Measurements from ENCODE around the gene DDX47.
A peak's percentile ranks its signal among the peaks of the same experiment; 100 is the strongest.
"Not testable (repeated sequence)": the region's sequence is repeated elsewhere in the genome, so short reads cannot be mapped to it uniquely, and the experiment has no call there.

The DDX47 gene

DNA sequence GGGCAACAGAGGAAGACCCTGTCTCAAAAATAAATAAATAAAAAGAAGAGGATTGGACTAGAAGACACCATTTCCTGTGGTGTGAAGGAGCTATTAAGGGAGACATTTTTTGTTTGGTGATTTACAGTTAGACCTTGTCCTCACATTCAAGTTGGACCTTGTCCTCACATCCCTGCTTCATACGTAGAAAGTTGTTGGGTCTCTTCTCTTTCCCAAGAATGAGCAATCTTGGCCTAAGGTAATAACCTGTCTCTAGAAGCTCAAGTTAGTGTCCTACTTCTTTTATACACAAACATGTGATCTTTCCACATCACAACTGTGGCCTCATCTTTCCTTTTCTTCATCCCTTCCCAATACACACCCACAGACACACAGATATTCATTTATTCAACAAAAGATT is 14.7 kb upstream of the DDX47 start:
- no peak overlapping the region for H3K4me3 ChIP-seq (ENCODE audit: low read depth in 1 of 2, low read length in 2 of 2)
- H3K27ac ChIP-seq (ENCODE audit: low read length), result no peak overlapping the region
- H3K27me3 ChIP-seq (ENCODE audit: low read depth, low read length), result no peaks in the 10 kb centered on the region
- H3K9me3 ChIP-seq (ENCODE audit: control insufficient read depth in 1 of 2, low read length in 2 of 2), result no peaks in the 10 kb centered on the region
- H3K4me1 ChIP-seq (ENCODE audit: control insufficient read depth in 1 of 2, insufficient read depth in 2 of 2, low read length in 2 of 2), result no peaks in the 10 kb centered on the region
- H3K36me3 ChIP-seq (ENCODE audit: control insufficient read depth in 1 of 2, insufficient read depth in 2 of 2, low read length in 2 of 2), result no peaks in the 10 kb centered on the region

DNA sequence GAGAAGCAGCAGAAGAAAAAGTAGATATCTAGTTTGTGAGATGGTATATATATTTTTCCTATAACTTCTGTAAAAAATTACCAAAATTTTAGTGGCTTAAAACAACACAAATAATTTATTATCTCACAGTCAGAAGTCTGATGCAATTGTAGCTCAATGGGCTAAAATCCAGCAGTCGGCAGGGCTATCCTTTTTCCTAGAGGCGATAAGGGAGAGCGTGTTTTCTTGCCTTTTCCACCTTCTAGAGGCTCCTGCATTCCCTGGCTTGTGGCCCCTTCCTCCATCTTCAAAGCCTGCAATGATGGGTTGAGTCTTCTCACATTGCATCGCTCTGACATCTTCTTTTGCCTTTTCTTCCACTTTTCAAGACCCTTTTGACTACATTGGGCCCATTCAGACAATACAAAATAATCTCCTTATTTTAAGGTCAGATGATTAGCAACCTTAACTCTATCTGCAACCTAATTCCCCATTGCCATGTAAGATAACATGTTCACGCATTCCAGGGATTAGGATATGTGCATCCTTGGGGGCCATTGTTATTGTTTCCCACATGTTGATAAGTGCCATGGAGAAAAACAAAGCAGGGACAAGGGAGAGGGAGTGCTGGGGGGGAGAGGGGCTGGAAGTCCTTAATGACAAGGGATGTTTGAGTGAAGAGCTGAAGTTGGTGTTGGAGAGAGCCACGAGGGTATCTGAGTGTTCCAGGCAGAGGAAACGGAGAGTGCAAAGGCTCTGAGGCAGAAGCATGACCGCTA is 13.8 kb upstream of the DDX47 start:
- Histone ChIP-seq H3K36me3 (ENCODE audit: control insufficient read depth in 1 of 2, insufficient read depth in 2 of 2, low read length in 2 of 2) (no peaks in the 10 kb centered on the region), H3K27ac (ENCODE audit: low read length) (no peak overlapping the region)

DNA sequence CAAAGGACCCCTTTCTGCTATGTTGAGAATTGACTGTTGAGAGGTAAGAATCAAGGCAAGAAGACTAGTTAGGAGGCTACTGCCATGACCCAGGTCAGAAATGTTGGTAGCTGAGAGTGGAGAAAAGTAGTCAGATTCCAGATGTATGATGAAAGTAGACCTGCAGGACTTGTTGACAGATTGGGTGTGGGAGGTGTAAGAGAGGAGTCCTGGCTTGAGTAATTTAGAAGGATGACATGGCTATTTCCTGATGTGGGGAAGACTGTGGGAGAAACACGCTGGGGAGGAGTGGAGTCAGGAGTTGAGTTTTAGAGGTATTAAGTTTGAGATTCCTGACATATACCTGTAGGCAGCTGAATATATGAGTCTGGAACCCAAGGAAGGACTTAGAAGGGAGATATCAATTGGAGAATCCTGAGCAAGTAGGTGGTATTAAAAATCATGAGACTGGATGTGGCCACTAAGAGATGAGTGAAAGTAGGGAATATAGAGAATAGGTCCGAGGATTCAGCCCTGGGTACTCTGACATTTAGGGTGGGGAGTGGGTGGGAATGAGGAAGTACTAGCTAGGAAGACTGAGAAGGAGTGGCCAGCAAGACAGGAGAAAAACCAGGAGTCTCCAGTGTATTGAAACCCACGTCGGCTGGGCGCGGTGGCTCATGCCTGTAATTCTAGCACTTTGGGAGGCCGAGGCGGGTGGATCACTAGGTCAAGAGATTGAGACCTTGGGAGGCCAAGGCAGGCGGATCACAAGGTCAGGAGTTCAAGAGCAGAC is 12.6 kb upstream of the DDX47 start:
- no peaks in the 10 kb centered on the region for H3K9me3 ChIP-seq (ENCODE audit: control insufficient read depth in 1 of 2, low read length in 2 of 2)
- H3K36me3 ChIP-seq (ENCODE audit: control insufficient read depth in 1 of 2, insufficient read depth in 2 of 2, low read length in 2 of 2), result no peaks in the 10 kb centered on the region
- no peak overlapping the region for H3K4me3 ChIP-seq (ENCODE audit: low read depth in 1 of 2, low read length in 2 of 2)
- H3K27ac ChIP-seq (ENCODE audit: low read length), result no peak overlapping the region
- H3K27me3 ChIP-seq (ENCODE audit: low read depth, low read length), result no peaks in the 10 kb centered on the region
- H3K4me1 ChIP-seq (ENCODE audit: control insufficient read depth in 1 of 2, insufficient read depth in 2 of 2, low read length in 2 of 2), result no peaks in the 10 kb centered on the region

More for the DNA sequence above, 13.8 kb upstream of the DDX47 start:
- no peak overlapping the region for H3K4me3 ChIP-seq (ENCODE audit: low read depth in 1 of 2, low read length in 2 of 2)
- H3K9me3 ChIP-seq (ENCODE audit: control insufficient read depth in 1 of 2, low read length in 2 of 2), result no peaks in the 10 kb centered on the region
- H3K27me3 ChIP-seq (ENCODE audit: low read depth, low read length), result no peaks in the 10 kb centered on the region
- no peaks in the 10 kb centered on the region for H3K4me1 ChIP-seq (ENCODE audit: control insufficient read depth in 1 of 2, insufficient read depth in 2 of 2, low read length in 2 of 2)

DNA sequence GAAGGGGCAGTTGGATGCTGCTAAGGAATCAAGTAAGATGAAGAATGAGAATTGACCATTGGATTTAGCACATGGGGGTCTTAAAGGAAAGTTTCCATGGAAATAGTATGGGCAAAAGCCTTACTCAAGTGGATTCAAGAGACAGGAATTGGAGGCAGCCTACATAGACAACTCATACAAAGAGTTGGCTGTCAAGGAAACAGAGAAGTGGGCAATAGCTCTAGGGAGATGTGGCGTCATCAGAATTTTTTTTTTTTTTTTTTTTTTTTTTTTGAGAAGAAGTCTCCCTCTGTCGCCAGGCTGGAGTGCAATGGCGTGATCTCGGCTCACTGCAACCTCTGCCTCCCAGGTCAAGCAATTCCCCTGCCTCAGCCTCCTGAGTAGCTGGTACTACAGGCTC is 11.5 kb upstream of the DDX47 start:
- not testable (repeated sequence) for H3K36me3 ChIP-seq (ENCODE audit: control insufficient read depth in 1 of 2, insufficient read depth in 2 of 2, low read length in 2 of 2); H3K27ac ChIP-seq (ENCODE audit: low read length); H3K4me1 ChIP-seq (ENCODE audit: control insufficient read depth in 1 of 2, insufficient read depth in 2 of 2, low read length in 2 of 2); H3K27me3 ChIP-seq (ENCODE audit: low read depth, low read length); H3K4me3 ChIP-seq (ENCODE audit: low read depth in 1 of 2, low read length in 2 of 2); H3K9me3 ChIP-seq (ENCODE audit: control insufficient read depth in 1 of 2, low read length in 2 of 2)

DNA sequence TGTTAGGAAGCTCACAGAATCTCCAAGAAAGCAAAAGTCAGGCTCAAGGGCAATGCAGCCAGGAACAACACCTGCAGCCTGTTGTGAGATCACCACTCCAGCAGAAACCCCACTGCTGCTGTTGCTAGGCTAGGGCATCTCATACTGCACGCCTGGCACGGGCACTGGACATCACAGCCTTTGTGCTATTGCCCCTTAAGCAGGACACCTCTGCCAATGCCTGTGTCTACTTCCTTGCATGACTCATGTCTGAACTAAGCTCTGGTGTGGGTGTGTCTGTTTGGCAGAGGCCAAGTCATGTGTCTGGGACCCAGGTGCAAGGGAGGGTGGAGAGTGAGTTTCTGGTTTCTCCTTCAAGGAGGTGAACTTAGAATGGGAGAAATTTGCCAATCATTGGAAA is 10.0 kb upstream of the DDX47 start:
- Histone ChIP-seq H3K27me3 (ENCODE audit: low read depth, low read length) (no peaks in the 10 kb centered on the region), H3K4me1 (ENCODE audit: control insufficient read depth in 1 of 2, insufficient read depth in 2 of 2, low read length in 2 of 2) (peaks cover 0 to 4% of the 10 kb centered on the region in 2 donors), H3K9me3 (ENCODE audit: control insufficient read depth in 1 of 2, low read length in 2 of 2) (no peaks in the 10 kb centered on the region), H3K36me3 (ENCODE audit: control insufficient read depth in 1 of 2, insufficient read depth in 2 of 2, low read length in 2 of 2) (no peaks in the 10 kb centered on the region), H3K27ac (ENCODE audit: low read length) (peak overlapping the region; percentile 67), H3K4me3 (ENCODE audit: low read depth in 1 of 2, low read length in 2 of 2) (no peak overlapping the region)

DNA sequence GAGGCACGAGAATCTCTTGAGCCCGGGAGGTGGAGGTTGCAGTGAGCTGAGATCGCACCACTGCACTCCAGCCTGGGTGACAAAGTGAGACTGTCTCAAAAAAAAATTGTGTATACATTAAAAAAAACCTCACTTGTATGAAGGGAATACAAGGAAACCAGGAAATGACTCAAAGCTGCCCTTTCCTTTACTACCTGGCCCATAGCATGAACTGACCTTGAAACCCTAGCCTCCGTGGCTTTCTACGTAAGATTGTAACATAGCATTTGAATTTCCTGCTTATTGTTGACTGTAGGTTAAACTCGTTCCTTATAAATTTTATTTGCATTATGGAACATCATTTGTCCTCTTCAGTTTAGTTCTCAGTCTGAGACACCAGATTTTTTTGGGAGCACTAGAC is 9.1 kb upstream of the DDX47 start:
- Histone ChIP-seq H3K4me3 (ENCODE audit: low read depth in 1 of 2, low read length in 2 of 2) (no peak overlapping the region), H3K36me3 (ENCODE audit: control insufficient read depth in 1 of 2, insufficient read depth in 2 of 2, low read length in 2 of 2) (no peaks in the 10 kb centered on the region), H3K4me1 (ENCODE audit: control insufficient read depth in 1 of 2, insufficient read depth in 2 of 2, low read length in 2 of 2) (peaks cover 0 to 7% of the 10 kb centered on the region in 2 donors), H3K9me3 (ENCODE audit: control insufficient read depth in 1 of 2, low read length in 2 of 2) (no peaks in the 10 kb centered on the region), H3K27ac (ENCODE audit: low read length) (peak overlapping the region; percentile 67), H3K27me3 (ENCODE audit: low read depth, low read length) (no peaks in the 10 kb centered on the region)

DNA sequence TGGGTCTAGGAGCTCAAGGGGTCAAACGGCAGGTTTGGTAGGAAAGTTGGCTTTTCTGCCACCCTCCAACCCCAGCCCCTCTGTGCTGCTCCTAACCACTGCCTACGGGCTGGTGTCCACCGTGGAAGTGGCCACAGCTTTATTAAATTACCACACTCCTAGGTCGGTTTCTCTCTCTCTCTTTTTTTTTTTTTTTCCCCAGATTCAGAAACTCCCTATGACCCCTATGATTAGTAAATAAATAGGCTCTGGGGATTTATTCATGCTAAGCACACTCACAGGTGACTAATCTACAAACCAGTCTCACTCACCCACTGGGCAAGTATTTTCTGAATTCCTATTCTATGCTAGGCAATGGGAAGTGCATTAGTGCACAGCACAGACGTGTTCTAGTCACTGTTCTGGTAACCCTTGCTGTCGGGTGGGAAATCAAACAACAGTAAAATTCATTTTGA is 8.7 kb upstream of the DDX47 start:
- Histone ChIP-seq H3K4me3 (ENCODE audit: low read depth in 1 of 2, low read length in 2 of 2) (no peak overlapping the region), H3K27ac (ENCODE audit: low read length) (peak overlapping the region; percentile 67), H3K4me1 (ENCODE audit: control insufficient read depth in 1 of 2, insufficient read depth in 2 of 2, low read length in 2 of 2) (peaks cover 3 to 7% of the 10 kb centered on the region in 2 donors), H3K9me3 (ENCODE audit: control insufficient read depth in 1 of 2, low read length in 2 of 2) (no peaks in the 10 kb centered on the region), H3K36me3 (ENCODE audit: control insufficient read depth in 1 of 2, insufficient read depth in 2 of 2, low read length in 2 of 2) (no peaks in the 10 kb centered on the region), H3K27me3 (ENCODE audit: low read depth, low read length) (no peaks in the 10 kb centered on the region)

DNA sequence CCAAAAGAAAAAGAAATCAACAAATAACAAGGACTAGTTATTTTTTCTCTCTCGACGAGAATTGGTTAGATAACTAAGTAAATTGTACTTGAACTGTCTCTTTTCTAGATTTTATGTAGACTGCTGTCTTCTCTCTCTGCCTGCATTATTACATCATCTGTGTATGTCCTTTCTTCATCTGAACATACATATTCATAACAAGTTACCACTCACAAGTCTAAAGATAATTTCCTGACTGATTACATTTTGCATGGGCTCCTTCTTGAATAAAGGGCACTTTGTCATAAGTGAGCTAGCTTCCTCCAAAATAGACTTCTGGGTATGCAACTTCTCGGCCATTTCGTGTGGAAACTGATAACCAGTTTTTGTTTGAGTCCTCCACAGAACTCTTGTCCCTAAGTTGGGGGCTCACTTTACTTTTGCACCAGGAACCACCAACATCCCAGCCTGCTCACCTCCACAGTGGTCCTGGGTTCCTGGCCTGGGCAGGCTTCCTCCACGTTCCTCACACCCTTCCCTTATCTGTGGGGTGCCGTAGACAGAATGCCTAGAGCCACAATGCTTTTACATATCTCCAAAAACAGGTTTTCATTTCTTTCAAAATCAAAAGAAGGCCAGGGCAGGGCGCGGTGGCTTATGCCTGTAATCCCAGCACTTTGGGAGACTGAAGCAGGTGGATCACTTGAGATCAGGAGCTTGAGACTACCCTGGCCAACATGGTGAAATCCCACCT is 6.2 kb upstream of the DDX47 start:
- Histone ChIP-seq H3K4me3 (ENCODE audit: low read depth in 1 of 2, low read length in 2 of 2) (no peak overlapping the region), H3K9me3 (ENCODE audit: control insufficient read depth in 1 of 2, low read length in 2 of 2) (no peaks in the 10 kb centered on the region), H3K27ac (ENCODE audit: low read length) (peak overlapping the region; percentile 31), H3K4me1 (ENCODE audit: control insufficient read depth in 1 of 2, insufficient read depth in 2 of 2, low read length in 2 of 2) (peaks cover 3 to 7% of the 10 kb centered on the region in 2 donors), H3K36me3 (ENCODE audit: control insufficient read depth in 1 of 2, insufficient read depth in 2 of 2, low read length in 2 of 2) (no peaks in the 10 kb centered on the region), H3K27me3 (ENCODE audit: low read depth, low read length) (no peaks in the 10 kb centered on the region)

DNA sequence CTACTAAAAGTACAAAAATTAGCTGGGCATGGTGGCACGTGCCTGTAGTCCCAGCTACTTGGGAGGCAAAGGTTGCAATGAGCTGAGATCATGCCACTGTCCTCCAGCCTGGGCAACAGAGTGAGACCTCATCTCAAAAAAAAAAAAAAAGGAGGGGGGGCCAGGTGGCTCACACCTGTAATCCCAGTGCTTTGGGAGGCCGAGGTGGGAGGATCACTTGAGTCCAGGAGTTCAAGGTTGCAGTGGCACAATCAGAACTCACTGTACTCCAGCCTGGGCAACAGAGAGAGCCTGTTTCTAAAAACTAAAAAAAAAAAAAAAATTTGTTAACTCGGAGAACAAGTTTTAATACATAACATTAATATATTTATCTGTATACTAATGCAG is 5.6 kb upstream of the DDX47 start:
- H3K36me3 ChIP-seq (ENCODE audit: control insufficient read depth in 1 of 2, insufficient read depth in 2 of 2, low read length in 2 of 2); H3K27ac ChIP-seq (ENCODE audit: low read length); H3K27me3 ChIP-seq (ENCODE audit: low read depth, low read length); H3K4me3 ChIP-seq (ENCODE audit: low read depth in 1 of 2, low read length in 2 of 2); H3K4me1 ChIP-seq (ENCODE audit: control insufficient read depth in 1 of 2, insufficient read depth in 2 of 2, low read length in 2 of 2); H3K9me3 ChIP-seq (ENCODE audit: control insufficient read depth in 1 of 2, low read length in 2 of 2): not testable (repeated sequence)

DNA sequence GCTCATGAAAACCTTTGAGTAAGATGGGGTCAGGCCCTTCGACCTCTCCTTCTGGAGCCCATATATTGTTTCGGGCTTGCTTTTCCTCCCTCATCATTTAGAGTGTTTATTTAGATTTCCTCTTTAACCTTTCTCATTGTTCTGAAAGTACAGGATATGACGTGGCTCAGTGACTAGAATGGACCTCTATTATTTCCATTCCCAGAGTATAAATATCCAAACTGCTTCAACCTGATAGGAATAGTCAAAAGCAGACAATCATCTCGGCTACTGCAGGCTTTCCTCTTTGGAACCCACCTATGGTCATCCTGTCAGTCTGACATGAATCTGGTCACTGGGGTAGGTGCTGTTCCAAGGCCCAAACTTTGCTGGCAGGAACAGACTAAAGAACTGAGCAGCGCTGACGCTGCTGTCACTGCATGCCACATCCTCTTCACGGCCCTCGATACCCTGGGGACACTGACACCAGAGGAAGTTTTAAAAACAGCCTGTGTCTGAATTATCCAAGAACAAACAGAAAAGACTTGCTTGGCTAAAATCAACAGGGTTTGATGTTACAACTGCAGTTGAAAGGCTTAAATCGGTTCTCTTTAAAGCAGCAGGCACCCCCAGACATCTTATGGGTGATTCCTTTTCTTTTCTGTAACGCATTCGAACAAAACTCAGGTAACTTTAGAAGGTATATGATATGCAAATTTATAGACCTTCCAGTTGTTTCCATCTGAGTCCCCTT is 5.0 kb upstream of the DDX47 start:
- Histone ChIP-seq H3K9me3 (ENCODE audit: control insufficient read depth in 1 of 2, low read length in 2 of 2) (no peaks in the 10 kb centered on the region), H3K4me3 (ENCODE audit: low read depth in 1 of 2, low read length in 2 of 2) (no peak overlapping the region), H3K36me3 (ENCODE audit: control insufficient read depth in 1 of 2, insufficient read depth in 2 of 2, low read length in 2 of 2) (no peaks in the 10 kb centered on the region), H3K4me1 (ENCODE audit: control insufficient read depth in 1 of 2, insufficient read depth in 2 of 2, low read length in 2 of 2) (peaks cover 3 to 7% of the 10 kb centered on the region in 2 donors), H3K27ac (ENCODE audit: low read length) (peak overlapping the region; percentile 86), H3K27me3 (ENCODE audit: low read depth, low read length) (no peaks in the 10 kb centered on the region)

DNA sequence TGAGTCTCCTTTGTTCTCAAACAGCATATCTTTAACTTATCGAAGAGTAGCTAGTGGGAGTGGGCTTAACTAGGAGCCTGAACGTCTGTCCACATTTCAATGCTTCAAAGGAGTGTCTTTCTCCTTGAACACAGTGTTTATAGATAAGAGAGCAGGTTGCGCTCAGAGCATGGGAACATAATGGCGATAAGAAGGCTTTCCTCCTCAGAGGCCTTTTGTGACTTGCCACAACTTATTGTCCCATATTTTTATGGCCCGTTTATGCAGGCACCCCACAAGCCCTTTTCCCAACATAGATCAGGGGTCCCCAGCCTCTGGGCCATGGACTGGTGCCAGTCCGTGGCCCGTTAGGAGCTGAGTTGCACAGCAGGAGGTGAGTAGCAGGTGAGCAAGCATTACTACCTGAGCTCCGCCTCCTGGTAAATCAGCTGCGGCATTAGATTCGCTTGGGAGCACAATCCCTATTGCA is 2.6 kb upstream of the DDX47 start:
- Histone ChIP-seq H3K36me3 (ENCODE audit: control insufficient read depth in 1 of 2, insufficient read depth in 2 of 2, low read length in 2 of 2) (peaks cover 0 to 3% of the 10 kb centered on the region in 2 donors), H3K27ac (ENCODE audit: low read length) (no peak overlapping the region), H3K4me1 (ENCODE audit: control insufficient read depth in 1 of 2, insufficient read depth in 2 of 2, low read length in 2 of 2) (peaks cover 12 to 24% of the 10 kb centered on the region in 2 donors), H3K9me3 (ENCODE audit: control insufficient read depth in 1 of 2, low read length in 2 of 2) (no peaks in the 10 kb centered on the region), H3K4me3 (ENCODE audit: low read depth in 1 of 2, low read length in 2 of 2) (no peak overlapping the region), H3K27me3 (ENCODE audit: low read depth, low read length) (no peaks in the 10 kb centered on the region)

All from muscle layer of duodenum (tissue), 2 donors.